HG02840 (cell line): ENCODE results near the gene MYADML2.
A peak's percentile ranks its signal among the peaks of the same experiment; 100 is the strongest.

Experiments used
- ATAC-seq: cut with Tn5 transposase; IDR thresholded peaks from one replicate; pipeline ENCODE4 v1.9.1; 2021; ENCODE audit warnings: mild to moderate bottlenecking, moderate library complexity, moderate number of reproducible peaks; ENCODE audit not compliant: unreplicated experiment, low FRiP score

MYADML2 gene

DNA sequence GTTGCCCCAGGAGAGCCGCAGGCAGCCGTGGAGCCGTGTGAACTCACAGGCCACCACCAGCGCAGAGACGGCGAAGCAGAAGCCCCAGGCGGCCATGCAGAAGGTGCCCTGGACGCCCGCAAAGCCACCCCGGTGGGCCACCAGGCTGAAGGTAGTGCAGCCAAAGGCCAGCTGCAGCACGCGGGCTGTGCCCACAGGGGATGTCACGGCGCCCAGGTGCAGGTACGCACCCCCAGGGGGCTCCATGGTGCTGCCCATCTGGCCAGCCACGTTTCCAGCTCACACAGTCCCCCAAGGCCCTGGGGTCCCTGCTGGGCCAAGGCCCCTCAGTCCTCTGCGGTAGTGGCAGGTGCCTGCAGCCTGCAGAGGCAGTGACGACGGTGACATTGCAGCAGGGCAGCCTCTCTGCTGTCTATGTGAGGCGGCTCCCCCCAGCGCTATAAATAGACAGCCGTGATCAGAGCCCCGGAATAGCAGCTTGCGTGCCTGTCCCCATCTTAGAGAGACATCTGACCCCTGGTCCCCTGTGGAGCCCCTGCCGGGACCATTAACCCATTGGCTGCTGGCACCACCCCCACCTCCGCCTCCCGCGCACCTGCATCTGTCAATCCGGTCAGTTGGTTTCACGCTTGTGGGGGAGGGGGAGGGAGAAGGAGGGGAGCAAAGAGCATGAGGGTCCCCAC lies 5.4 kb downstream of the MYADML2 start:
- no peak for ATAC-seq

- ATAC-seq, result no peak
Measured at GRCh38 chr17:81940538-81941483, 6.2 kb downstream of the MYADML2 start.

DNA sequence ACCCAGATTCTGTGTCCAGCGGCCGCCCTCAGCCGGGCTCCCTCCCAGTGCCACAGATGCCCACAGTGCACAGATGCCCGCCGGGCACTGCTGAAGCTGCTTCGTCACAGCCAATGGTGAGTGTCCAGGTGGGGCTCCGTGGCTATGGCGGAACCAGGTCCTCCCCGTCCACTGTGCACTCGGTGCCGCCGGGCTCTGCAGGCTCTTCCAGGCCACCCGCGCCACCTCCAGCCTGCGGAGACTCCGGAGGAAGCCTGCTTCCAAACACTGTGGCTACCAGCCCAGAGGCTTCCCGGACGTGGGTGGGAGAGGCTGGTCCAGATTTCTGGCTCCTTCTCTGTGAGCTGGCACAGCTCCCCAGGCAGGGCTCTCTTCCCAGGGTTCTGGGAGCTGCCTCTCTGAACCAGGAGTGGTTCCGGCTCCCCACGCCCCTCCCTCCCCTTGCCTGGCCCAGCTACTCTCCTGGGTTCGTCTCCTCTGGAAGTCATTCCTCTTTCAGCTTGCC lies 7.1 kb downstream of the MYADML2 start:
- ATAC-seq, result no peak

- ATAC-seq, result no peak
Measured at GRCh38 chr17:81939218-81939617, 7.8 kb downstream of the MYADML2 start.

GRCh38 chr17:81935709-81936084 lies 11.3 kb downstream of the MYADML2 start:
- ATAC-seq, result no peak

- ATAC-seq, result no peak
Measured at GRCh38 chr17:81934850-81935708, 12.0 kb downstream of the MYADML2 start.

DNA sequence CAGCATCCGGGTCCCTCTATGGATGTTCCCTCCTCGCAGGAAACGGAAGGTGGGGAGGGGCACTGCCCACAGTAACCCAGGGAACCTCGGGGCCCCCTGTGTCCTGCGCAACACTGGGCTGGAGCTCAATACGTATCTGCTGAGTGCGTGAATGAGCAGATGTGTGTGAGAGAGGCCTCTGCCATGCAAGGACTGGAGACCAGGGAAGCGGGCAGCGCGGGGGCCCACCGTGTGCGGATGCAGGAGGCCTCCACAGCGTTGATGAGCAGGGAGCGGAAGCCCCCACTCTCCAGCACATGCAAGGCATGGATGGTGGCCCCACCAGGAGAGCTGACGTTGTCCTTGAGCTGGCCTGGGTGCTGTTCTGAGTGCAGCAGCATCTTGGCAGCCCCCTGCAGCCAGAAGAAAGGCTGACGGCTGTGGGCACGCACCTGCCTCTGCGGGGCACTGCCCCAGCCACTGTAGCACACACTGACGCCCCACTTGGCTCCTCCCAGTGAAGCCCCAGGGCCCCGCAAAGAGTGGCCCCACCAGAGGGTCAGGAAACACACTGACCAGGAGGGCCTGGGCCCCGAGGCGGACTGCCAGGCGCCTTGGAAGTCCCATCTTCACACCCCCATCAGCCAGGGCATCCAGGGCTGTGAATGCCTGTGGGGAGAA lies 12.8 kb downstream of the MYADML2 start:
- no peak for ATAC-seq

GRCh38 chr17:81933178-81933699 lies 13.8 kb downstream of the MYADML2 start:
- no peak for ATAC-seq

- ATAC-seq, result no peak
Measured at GRCh38 chr17:81932333-81932983, 14.6 kb downstream of the MYADML2 start.

- ATAC-seq, result no peak
Measured at GRCh38 chr17:81931557-81932332, 15.3 kb downstream of the MYADML2 start.

- no peak for ATAC-seq
Measured at GRCh38 chr17:81931189-81931556, 15.9 kb downstream of the MYADML2 start.

DNA sequence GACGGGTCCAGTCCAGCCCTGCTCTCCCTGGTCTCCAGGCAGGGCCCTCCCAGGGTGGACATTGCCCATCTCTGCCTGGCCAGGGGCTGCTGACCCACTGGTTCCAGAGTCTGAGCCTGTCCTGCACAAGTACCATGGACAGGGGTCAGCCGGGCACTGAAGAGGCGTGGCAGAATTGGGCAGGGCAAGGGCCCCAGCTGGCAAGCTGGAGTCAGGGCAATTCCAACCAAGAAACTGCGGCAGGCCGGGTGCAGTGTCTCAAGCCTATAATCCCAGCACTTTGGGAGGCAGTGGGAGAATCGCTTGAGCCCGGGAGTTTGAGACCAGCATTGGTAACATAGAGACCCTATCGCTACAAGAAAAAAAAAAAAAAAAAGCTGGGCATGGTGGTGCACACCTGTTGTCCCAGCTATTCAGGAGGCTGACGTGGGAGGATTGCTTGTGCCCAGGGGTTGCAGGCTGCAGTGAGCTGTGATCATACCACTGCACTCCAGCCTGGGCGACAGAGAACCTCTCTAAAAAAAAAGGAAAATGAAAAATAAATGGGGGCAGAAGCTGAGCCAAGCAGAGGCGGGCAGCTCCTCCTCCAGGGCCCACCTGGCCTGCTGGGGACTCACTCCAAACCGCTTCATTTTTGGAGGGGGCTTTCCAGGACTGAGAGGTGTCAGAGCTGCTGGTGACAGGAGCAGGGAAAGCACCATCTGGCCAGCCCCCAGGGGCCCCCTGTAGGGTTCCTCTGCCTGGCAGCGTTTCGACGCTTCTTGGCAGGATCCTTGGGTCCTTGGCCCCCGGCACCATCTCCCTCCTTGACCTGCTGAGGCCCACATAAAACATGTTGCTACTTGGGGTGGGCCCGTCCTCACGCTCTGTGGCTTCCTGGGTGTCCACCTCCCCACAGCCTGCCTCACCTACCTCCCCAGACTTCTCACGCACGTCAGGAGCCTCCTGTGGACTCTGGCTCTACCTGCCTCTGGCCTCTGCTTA lies 16.6 kb downstream of the MYADML2 start:
- no peak for ATAC-seq

DNA sequence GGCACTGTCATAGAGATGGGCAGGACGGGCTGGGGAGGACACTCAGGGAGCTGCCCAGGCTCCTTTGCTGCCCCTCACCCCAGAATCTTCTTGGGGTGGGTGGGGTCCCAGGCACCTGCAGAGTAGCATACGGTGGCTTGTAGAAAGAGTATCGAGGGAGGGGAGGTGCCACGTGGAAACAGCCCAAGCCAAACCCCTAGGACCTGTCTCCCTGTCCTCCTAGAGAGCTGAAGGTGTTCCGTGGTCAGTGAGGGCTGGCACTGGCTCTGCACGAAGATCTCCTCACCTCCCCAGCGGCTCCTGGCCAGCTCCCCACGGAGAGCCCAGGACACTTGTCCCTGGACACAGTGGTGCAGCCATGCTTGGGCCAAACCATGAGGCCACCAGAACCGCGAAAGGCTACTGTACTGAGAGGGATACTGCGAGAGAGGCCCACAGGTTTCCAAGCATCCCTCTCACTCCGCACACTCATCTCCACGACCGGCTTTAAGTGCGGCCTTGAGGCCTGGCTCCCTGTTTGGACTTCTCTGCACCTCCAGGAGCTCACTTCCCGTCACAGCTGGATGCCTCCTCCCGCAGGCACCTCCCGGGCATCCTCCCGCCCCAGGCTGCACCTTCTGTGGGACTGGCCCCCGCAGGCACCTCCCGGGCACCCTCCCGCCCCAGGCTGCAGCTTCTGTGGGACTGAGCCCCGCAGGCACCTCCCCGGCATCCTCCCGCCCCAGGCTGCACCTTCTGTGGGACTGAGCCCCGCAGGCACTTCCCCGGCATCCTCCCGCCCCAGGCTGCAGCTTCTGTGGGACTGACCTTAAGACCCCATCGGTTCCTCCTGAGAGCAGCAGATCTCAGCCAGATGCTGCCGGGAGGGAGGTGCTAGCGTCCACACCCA lies 17.5 kb downstream of the MYADML2 start:
- ATAC-seq, result no peak

DNA sequence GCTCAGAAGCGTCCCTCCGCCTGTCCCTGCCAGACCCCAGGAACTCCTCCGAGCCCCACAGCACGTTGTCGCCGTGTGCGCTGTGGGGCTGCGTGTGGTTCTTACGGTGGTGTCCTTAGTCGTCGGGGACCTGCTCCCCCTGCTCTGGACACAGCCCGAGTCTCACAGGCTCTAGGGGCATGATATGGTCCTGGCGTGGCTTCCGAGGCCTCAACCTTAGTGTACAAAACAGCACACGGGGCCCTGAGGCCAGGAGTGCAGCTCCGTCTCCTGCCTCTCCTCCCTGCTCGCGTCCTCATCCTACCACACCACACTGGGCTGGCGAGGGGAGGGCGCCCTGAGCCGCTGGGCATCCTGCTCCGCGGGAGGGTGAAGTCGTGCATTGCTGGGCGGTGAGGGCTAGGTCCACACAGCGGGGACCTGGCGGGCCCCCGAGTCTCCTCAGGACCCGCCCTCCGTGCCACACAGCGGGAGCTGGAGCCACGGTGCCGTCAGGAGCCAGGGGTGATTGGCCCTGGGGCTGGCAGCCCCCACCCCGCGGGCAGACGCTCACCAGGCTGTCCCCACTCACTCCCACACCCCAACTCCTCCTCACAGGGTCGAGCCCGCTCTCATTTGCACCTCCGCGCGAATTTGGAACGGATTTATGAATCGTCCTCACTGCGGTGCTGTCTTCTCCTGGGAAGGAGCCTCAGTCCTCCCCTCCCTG lies 18.3 kb downstream of the MYADML2 start:
- no peak for ATAC-seq

GRCh38 chr17:81927653-81928543 lies 19.1 kb downstream of the MYADML2 start, which contains the start of gene MAFG:
Gene MAFG, minus strand, starts transcription at chr17:81927735. Its CDS starts 4,550 bp downstream, at chr17:81923185.
- ATAC-seq, result peak; percentile 61
